NK-92 treated with Interleukin-12 subunit alpha and Interleukin-12 subunit beta, amount 100 ng/mL, for 24 hours (cell line): Measurements from ENCODE around the gene STK4.
"Not testable (repeated sequence)": the region's sequence is repeated elsewhere in the genome, so short reads cannot be mapped to it uniquely, and the experiment has no call there.

Experiments used
- DNase-seq: peaks from one replicate; lab custom pipeline; 2025; lab: John Stamatoyannopoulos, UW

Gene STK4

GRCh38 chr20:45055056-45055455 is 88.7 kb downstream of the STK4 start:
- DNase-seq: no peak

- no peak for DNase-seq
Measured at GRCh38 chr20:45056473-45057173, 90.3 kb downstream of the STK4 start.

- DNase-seq: no peak
Measured at GRCh38 chr20:45058168-45058850, 92.0 kb downstream of the STK4 start.

- DNase-seq: no peak
Measured at GRCh38 chr20:45059022-45059728, 92.9 kb downstream of the STK4 start.

DNA sequence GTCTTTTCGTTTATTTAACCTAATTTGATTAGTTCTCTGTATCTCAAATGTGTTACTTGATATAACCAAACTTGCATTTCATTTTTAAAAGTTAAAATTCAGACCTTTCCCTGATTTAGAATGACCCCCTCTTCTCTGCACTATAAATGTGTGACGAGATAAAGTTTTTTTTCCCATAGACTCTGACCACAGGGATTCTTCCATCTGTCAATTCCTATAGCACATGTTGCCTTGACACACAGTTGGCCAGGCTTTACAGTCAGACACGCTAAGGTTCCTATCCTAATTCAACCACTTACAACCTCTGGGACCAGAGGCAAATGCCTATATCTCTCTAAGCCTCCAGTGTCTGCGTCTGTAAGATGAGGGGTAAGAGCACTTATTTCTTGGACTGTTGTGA is 94.0 kb downstream of the STK4 start:
- DNase-seq: no peak

DNA sequence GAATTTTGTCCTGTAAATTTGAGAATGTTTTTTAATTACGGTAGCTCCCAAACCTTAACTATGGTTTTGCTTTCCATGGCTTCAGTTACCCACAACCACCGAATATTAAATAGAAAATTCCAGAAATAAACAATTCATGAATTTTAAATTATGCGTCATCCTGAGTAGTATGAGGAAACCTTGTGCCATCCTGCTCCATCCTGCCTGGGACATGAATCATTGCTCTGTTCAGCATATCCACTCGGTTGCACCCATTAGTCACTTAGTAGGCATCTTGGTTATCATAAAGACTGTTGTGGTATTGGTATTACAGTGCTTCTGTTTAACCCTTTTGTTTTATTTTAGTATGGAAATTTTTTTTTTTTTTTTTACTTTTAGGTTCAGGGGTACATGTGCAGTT is 94.9 kb downstream of the STK4 start:
- no peak for DNase-seq

DNA sequence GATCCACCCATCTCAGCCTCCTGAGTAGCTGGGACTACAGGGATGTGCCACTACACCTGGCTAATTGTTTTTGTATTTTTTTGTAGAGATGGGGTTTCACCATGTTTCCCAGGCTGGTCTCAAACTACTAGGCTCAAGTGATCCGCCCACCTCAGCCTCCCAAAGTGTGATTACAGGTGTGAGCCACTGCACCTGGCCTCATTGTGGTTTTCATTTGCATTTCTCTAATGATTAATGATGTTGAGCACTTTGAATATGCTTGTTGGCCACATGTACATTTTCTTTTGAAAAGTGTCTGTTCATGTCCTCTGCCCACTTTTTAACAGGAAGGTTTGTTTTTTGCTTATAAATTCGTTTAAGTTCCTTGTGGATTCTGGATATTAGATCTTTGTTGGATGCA is 96.8 kb downstream of the STK4 start:
- DNase-seq: not testable (repeated sequence)

GRCh38 chr20:45064812-45065211 is 98.5 kb downstream of the STK4 start:
- DNase-seq: no peak

- DNase-seq: no peak
Measured at GRCh38 chr20:45066372-45066771, 100.1 kb downstream of the STK4 start.

GRCh38 chr20:45067087-45067486 is 100.8 kb downstream of the STK4 start:
- no peak for DNase-seq

DNA sequence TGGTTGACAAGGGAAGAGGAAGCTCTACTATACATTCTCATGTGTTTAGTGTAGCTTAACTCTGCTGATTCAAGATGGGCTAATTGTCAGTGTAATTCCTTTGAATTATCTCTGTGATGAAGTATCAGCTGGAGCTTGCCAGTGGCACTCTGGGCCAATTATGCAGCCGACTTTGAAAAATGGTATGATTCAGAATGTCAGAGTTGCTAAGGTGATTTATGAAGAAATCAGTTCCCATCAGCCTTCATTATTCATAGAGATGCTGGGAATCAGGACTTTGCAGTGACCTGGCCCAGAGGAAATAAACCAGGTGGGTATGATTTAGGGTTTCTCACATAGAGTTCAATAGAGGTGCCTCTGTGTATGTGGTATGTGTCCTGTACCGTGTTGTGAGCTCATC is 101.2 kb downstream of the STK4 start:
- DNase-seq: no peak

- DNase-seq: no peak
Measured at GRCh38 chr20:45069261-45069660, 102.9 kb downstream of the STK4 start.

DNA sequence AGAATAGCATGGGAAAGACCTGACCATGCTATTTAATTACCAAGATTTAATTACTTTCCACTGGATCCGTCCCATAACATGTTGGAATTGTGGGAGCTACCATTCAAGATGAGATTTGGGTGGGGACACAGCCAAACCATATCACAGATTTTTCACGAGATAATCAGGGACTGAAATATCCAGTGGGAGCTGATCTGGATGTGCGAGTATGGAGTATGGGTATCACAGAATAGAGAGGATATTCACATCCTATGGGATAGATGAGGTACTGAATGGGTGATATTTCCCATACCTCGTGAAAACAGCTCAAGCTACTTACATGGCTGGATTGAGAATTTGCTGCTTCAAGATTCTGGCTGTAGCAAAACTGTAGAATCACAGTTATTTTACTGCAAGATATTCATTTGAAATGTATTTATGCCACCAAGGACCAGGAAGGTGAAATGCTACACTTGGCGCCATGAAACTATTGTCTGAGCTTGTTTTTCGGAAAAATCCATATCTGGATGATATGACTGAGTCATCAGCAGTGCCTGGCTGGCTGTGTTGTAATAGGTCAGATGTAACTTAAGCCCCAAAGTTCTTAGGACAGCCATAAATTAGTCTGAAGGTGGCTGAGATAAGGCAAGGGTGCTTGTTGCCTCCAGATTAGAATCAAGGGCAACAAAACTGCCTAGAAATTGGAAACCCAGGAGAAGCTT is 104.8 kb downstream of the STK4 start:
- DNase-seq: no peak

DNA sequence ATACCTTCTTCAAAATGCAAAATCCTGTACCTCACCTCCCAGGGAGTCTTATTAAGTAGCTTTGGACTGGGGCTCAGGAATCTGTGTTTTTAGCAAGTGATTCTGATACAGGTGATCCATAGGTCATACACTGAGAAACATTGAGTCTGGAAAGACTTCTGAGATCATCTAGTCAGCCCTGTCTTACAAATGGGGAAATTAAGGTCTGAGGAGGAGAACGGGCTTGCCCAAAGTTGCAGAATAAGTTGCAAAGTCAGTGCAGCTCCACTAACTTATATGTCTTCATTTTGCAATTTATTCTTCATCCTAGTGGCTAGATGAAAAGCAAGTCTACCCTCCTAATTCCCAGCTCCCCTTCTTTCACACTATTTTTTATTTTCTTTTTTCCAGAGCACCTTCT is 105.8 kb downstream of the STK4 start:
- no peak for DNase-seq

DNA sequence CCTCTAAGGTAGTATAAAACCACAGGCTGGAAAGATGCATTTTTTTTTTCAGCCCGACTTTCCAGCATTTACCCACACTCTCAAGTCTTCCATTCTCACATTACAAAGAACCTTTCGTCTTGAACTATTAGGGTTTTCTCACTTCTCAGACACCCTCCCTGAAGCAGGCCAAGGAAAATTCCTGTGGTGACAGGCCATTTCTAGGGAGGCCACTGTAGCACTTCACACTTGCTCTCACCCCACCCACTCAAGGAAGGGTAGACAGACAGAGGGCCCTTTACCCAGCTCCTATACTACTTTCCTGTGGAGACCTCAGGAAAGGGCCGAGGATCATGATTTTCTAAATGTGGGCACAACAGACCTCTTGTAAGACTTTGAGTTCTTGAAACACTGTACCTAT is 106.9 kb downstream of the STK4 start:
- DNase-seq: no peak

- no peak for DNase-seq
Measured at GRCh38 chr20:45077559-45077958, 111.2 kb downstream of the STK4 start.

DNA sequence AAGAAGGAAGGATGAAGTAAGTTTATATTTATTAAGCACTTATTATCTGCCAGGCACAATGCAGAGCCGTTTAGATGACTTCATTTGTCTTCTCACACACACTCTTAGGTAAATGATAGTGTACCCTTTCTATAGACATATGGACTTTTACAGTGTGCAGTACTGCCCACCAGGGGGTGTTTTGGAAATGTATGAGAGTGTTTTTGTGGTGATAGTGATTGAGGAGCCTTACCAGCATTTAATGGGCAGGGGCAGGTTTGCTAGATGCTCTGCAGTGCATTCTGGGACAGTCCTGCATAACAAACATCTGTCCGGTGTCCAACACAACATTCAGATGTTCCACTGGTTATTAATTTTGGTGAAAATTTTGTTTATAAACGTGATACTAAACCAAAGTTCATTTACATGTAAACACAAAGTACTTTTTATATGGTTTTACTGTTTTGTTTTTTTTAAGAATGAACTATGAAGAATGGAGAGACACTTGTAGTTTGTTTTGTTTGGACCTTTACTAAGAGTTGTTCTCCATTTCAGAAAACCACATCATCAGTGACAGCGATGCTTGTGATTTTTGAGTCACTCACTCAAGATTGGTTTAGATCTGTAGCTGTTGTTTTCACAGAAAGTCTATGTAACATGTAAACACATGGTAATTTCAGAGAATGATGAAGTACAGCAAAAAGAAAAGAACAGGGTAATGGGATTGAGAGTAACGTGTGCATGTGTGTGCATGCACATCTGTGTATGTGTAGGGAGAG is 114.7 kb downstream of the STK4 start:
- no peak for DNase-seq

GRCh38 chr20:45082468-45082867 is 116.2 kb downstream of the STK4 start:
- no peak for DNase-seq

GRCh38 chr20:45083127-45083526 is 116.8 kb downstream of the STK4 start:
- DNase-seq: no peak

- DNase-seq: no peak
Measured at GRCh38 chr20:45085289-45085688, 119.0 kb downstream of the STK4 start.

DNA sequence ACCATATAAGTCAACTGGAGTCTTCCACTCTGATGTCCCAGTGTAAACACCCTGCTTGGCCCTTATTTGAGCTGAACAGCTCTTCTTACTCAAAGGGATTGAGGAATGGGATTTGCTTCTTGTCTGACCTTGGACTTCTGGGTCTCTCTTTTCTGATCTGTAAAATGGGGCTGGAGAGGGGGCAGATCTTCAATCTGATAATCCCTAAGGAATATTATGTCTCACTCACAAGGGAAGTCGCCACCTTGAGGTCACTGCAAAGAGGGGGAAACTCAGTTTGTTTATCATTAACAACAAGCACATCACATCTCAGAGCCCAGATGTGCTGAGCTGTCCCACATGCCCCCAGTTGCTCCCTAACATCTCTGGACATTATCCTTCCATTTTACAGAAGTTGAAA is 119.6 kb downstream of the STK4 start:
- no peak for DNase-seq
